ENCODE data around the gene SNRNP35.

- TF ChIP-seq, protein P1, sequence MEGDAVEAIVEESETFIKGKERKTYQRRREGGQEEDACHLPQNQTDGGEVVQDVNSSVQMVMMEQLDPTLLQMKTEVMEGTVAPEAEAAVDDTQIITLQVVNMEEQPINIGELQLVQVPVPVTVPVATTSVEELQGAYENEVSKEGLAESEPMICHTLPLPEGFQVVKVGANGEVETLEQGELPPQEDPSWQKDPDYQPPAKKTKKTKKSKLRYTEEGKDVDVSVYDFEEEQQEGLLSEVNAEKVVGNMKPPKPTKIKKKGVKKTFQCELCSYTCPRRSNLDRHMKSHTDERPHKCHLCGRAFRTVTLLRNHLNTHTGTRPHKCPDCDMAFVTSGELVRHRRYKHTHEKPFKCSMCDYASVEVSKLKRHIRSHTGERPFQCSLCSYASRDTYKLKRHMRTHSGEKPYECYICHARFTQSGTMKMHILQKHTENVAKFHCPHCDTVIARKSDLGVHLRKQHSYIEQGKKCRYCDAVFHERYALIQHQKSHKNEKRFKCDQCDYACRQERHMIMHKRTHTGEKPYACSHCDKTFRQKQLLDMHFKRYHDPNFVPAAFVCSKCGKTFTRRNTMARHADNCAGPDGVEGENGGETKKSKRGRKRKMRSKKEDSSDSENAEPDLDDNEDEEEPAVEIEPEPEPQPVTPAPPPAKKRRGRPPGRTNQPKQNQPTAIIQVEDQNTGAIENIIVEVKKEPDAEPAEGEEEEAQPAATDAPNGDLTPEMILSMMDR (IDR thresholded peaks at IDR 0.05) = no peak
- no peak for TF ChIP-seq POLR2AphosphoS5 (IDR thresholded peaks at IDR 0.05)
- no peak for TF ChIP-seq POLR2A (IDR thresholded peaks at IDR 0.05)
These were observed 29.5 kb downstream of the SNRNP35 start for GRCh38 chr12:123487428-123487827.
